Activated CD4-positive, alpha-beta T cell treated with anti-CD3 and anti-CD28 coated beads, Interleukin-2, Interleukin-6, amounts not matched to agents 100 ng/mL and 50 ng/mL, durations not matched to agents 16 hours and 8 hours (primary cell): ENCODE measurements around the gene MSL3.
A peak's percentile ranks its signal among the peaks of the same experiment; 100 is the strongest.

Source experiments
- DNase-seq: peaks from one replicate; pipeline ENCODE4 v3.0.0-alpha.2; 2020

The MSL3 gene

GRCh38 chrX:11759461-11760311 is 1.6 kb downstream of the MSL3 start:
- peak; percentile 90 for DNase-seq

DNA sequence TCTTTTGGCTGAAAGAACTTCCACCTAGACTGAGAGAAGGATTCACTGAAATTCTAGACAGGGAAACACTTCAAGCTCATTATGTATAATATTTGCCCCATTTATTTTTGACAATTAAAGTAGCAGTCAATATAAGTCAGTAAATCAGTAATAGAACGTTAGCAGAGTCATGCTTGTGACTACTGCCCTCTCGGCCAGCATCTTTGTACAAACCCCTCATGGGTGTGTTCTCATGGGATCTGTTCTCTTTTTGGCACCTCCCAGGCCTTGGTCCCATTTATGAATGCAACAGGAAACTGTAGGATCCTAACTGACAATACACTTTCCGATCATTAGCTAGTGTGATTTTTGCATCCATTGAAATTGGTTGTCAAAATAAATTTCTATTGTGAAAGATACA is 2.9 kb downstream of the MSL3 start:
- DNase-seq, result peak; percentile 29

DNA sequence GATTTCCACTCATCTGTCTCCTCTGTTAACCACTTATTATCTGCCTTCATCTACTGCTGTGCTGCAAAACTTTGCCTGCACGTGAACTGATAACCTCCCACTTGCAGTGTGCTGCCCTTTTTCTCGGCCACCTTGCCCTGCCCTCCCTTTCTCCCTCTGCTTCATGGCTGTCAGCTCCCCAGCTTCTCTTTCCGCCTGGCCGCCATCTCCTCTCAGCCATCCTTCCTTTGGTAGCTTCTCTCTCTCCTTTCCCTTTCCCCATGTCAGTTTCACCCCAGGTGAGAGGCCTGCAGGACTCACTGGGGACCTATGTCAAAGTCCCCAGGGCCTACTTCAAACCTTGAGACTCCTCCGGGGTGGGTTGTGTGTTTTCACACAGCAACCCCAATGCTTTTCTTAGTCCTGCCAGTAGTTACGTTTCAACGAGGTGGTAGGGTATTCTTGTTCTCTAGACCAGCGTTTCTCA is 6.6 kb downstream of the MSL3 start:
- no peak for DNase-seq

DNA sequence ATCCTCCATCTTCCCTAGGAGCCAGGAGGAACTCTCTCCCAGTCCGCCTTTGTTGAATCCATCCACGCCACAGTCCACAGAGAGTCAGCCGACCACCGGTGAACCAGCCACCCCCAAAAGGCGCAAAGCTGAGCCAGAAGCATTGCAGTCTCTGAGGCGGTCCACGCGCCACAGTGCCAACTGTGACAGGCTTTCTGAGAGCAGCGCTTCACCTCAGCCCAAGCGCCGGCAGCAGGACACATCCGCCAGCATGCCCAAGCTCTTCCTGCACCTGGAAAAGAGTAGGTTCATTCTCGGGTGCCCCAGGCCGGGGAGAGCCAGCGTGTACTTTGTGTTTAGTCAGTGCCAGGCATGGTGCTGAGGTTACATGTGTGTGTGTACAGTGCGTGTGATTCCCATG is 7.4 kb downstream of the MSL3 start:
- DNase-seq, result no peak

- DNase-seq, result no peak
Observed at GRCh38 chrX:11766487-11766886, 8.4 kb downstream of the MSL3 start.

- peak; percentile 48 for DNase-seq
Observed at GRCh38 chrX:11768039-11768438, 10.0 kb downstream of the MSL3 start.

- peak; percentile 80 for DNase-seq
Observed at GRCh38 chrX:11770320-11770719, 12.3 kb downstream of the MSL3 start.

DNA sequence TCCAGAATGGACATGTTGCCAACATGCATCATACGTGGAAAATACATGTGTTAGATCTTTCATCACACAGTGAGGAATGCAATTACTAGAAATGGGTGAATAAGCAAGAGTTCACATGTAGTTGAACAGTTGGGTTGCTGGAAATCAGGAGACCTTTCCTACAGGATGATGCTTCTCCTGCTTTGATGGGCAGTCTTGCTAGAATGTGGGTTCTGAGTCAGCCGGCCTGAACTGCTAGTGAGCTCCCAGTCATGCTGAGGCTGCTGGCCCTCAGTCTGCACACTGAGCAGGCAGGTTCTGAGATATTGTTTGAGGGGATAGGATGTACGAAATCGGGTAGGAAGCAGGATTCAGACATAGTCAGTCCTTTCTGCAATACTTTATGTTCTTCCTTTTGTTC is 20.2 kb downstream of the MSL3 start:
- DNase-seq, result no peak

GRCh38 chrX:11781133-11781532 is 23.1 kb downstream of the MSL3 start:
- no peak for DNase-seq

GRCh38 chrX:11781734-11782370 is 23.8 kb downstream of the MSL3 start:
- no peak for DNase-seq

GRCh38 chrX:11784543-11784942 is 26.5 kb downstream of the MSL3 start:
- DNase-seq, result no peak

DNA sequence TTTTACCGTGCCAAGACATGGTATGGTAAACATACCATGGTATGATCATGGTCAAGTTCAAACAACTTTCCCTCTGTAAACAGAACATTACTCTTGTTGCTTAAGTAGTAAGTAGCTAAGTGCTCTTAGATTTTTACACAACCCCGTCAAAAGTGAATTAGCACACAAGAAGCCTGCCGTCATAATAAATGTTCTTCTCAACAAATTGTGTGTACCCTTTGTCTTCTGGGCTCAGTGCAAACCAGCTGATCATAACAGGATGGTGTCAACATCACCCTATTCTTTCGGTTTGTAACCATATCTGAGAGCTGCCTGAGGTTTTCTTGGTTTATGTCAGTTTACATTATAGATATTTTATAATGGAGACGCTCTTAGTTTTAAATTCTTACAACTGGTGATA is 28.8 kb downstream of the MSL3 start:
- DNase-seq, result no peak

GRCh38 chrX:11787564-11787963 is 29.5 kb downstream of the MSL3 start:
- DNase-seq, result peak; percentile 83

GRCh38 chrX:11789809-11790208 is 31.8 kb downstream of the MSL3 start:
- no peak for DNase-seq

- DNase-seq, result no peak
Observed at GRCh38 chrX:11791090-11791489, 33.1 kb downstream of the MSL3 start.

GRCh38 chrX:11791537-11791936 is 33.5 kb downstream of the MSL3 start:
- no peak for DNase-seq

DNA sequence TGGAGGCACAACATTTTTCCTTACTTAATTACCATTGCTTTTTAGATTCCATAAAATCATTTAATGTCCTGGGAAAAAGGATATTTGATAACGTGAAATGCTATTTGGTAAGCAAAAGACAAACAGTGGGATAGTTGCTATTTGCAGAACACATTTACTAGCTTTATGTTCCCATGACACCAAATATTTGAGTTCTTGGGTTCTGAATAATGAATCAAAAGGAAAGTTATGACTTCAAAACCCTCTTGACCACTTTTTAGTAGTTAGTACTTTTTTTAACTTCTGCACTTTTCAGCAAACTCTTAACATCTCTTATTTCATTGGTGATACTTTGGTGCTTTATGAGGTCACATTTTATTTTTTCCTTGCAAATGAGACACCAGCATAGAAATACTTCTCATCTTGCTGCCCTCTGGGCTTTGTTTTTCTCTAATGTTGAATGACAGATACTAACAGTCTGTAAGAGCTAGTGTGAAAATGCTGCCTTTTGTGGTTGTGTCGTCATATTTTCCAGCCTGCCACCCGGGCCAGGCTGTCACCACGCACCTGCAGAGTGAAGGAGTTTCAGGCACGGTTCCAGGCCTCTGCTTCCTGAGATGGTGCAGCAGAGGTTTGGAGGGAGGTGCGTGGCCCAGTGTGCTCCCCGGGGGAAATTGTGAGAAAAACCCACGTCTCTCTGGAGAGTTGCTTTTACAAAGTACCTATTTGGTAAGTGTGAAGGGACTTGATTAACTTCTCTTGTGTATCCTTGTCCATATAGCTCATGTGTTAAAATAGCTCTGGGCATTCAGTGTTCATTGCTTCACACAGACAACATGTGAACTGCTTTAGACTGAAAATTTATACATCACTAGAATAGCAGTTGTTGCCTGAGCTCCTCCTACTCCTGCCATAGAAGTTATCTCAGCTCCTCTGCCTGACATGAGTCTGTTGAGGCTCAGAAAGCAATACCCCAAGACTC is 34.7 kb downstream of the MSL3 start:
- peak; percentile 78 for DNase-seq

- DNase-seq, result no peak
Observed at GRCh38 chrX:11793734-11794133, 35.7 kb downstream of the MSL3 start.

DNA sequence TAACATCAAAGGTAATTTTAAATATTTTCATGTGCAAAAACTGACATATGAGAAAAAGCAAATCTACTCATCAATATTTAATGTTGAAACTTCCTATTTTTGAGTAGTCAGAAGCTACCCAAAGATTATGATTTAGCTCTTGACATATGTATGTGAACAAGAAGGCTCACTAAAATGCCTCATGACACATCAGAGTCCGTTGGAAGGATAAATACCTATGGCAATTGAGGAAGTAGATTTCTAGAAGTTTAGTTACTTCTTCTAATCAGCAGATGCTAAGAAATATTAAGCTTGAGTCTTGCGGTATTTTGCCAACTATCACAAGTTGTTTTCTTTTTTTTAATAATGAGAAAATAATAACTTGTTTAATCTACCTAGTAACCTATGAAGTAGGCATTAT is 55.3 kb downstream of the MSL3 start:
- DNase-seq, result no peak
